ENCODE results near the gene EAF2. TPM values are rescaled to one million over a fixed set of nuclear protein-coding genes. Genes with fewer than 3 reads are reported as not detected.
A peak's percentile ranks its signal among the peaks of the same experiment; 100 is the strongest.

Gene EAF2
- total and polyA plus RNA-seq, 12 donors: 1.4 to 13.9 (median 5.8) TPM

DNA sequence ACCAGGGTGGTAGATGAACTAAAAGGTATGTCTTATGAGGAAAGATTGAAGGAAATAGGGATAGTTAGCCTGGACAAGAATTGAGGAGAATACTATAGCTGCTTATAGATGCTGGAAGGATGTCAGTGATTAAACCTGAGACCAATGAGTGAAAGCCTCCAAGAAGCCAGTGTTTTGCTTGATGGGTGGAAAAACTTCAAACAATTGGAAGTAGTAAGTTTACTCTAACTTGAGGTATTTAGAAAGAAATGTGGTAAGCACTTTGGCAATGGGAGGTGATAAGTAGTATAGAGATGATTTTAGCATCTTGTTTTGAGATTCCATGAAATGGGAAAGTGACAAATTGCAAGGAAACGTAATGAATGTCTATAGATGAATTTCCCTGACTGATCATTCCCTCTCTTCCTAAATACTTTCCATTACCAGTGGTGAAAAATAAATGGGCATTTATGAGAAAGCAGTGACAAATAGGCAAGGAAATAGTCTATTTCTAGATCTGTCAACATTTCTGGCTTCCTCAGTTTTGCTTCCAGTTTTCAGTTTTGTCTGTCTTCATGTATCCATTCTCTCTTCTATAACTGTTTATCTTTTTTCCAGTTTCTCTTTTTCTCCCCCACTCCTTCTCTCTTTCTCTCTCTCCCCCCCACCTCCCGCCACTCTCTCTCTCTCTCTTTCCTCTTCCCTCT, 78.4 kb downstream of the EAF2 start:
- Histone ChIP-seq H3K27me3 (no peaks in the 10 kb centered on the region), H3K27ac (peak overlapping the region in 3 of 5 donors; percentile 10 to 17 (median 12))
- WGBS, 4 donors: 55 to 82% (median 72%) methylated on average over 2 of the region's 2 CpGs

DNA sequence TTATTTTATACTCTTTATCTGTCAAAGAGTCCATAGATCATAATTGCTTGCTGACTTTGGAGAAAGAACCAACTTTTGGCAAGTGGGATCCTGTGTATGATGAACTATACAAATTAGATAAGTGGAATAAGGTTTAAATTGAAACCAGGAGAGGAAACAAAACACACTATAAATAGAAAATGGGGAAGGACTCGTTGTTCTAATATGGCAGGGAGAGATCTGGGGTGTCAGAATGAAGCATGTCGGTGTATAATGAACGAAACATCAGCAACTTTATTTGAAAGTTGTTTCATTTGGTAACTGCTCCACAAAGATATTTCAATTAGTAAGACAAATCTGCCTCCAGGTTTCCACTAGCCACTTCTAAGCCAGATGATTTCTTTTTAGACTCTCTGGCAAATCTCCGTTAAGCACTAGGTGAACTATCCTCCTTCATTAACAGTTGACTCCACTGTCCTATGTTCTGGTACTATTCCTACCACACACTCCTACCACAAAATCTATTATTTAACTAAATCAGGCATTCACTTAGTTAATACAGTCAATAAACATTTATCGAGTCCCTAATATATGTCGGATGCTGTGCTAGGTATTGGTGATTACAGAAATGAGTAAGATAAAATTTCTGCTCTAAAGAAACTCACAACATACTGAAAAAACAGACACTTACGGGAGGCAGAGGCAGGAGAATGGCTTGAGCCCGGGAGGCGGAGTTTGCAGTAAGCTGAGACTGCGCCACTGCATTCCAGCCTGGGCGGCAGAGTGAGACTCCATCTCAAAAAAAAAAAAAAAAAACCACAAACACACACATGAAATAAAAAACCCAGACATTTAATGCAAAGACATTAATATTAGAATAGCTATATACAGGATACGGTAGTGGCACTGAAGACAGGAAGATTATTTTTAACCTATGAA, 79.3 kb downstream of the EAF2 start:
- Histone ChIP-seq H3K36me3 (replicated peaks in 1 of 2) (no peaks in the 10 kb centered on the region), H3K9me3 (replicated peaks in 1 of 3) (no peaks in the 10 kb centered on the region), H3K4me3 (no peak overlapping the region), H3K4me1 (replicated peaks in 1 of 2) (no peaks in the 10 kb centered on the region), H3K27me3 (no peaks in the 10 kb centered on the region), H3K27ac (peak overlapping the region in 2 of 5 donors; percentile 12 to 17)
- intact Hi-C loops (cut with DNase I): no loop called here
- DNase-seq: peak in 1 of 7 donors; percentile 8
- no peak for TF ChIP-seq POLR2A (IDR thresholded peaks at IDR 0.05)
- TF ChIP-seq, protein P1, sequence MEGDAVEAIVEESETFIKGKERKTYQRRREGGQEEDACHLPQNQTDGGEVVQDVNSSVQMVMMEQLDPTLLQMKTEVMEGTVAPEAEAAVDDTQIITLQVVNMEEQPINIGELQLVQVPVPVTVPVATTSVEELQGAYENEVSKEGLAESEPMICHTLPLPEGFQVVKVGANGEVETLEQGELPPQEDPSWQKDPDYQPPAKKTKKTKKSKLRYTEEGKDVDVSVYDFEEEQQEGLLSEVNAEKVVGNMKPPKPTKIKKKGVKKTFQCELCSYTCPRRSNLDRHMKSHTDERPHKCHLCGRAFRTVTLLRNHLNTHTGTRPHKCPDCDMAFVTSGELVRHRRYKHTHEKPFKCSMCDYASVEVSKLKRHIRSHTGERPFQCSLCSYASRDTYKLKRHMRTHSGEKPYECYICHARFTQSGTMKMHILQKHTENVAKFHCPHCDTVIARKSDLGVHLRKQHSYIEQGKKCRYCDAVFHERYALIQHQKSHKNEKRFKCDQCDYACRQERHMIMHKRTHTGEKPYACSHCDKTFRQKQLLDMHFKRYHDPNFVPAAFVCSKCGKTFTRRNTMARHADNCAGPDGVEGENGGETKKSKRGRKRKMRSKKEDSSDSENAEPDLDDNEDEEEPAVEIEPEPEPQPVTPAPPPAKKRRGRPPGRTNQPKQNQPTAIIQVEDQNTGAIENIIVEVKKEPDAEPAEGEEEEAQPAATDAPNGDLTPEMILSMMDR (IDR thresholded peaks at IDR 0.05): no peak
- WGBS, 4 donors: 68 to 77% (median 71%) methylated on average over 12 of the region's 12 CpGs

More for the DNA sequence above, 78.4 kb downstream of the EAF2 start:
- no peak for TF ChIP-seq POLR2A (IDR thresholded peaks at IDR 0.05)
- TF ChIP-seq, protein P1 (IDR thresholded peaks at IDR 0.05): no peak
- intact Hi-C loops (cut with DNase I): no loop called here
- DNase-seq: no peak
- Histone ChIP-seq H3K9me3 (replicated peaks in 1 of 3) (no peaks in the 10 kb centered on the region), H3K36me3 (replicated peaks in 1 of 2) (no peaks in the 10 kb centered on the region), H3K4me3 (no peak overlapping the region), H3K4me1 (replicated peaks in 1 of 2) (no peaks in the 10 kb centered on the region)

DNA sequence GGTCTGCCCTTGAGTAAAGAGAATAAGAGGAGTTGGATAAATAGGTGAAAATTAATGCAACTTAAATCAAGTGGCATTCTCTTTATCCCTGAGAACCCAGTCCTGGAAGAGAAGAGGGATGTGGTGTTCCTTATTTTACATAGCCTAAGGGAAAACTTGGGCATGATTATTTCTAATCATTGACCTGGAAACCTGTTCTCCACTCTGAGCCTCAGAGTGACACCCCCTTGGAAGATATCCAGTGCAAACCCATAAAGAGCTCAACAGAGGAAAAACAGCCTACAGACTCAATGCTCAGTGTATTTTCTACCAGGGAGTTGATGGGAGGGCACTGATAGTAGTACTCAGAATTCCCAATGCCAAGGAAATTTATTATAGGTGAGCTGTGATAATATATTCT, 81.2 kb downstream of the EAF2 start:
- H3K27me3 ChIP-seq: no peaks in the 10 kb centered on the region
- no peak overlapping the region for H3K27ac ChIP-seq
- intact Hi-C loops (cut with DNase I): no loop called here
- H3K4me1 ChIP-seq (replicated peaks in 1 of 2): no peaks in the 10 kb centered on the region
- no peak overlapping the region for H3K4me3 ChIP-seq
- no peaks in the 10 kb centered on the region for H3K9me3 ChIP-seq (replicated peaks in 1 of 3)
- TF ChIP-seq POLR2A (IDR thresholded peaks at IDR 0.05): no peak
- TF ChIP-seq, protein P1 (IDR thresholded peaks at IDR 0.05): no peak
- DNase-seq: no peak
- no peaks in the 10 kb centered on the region for H3K36me3 ChIP-seq (replicated peaks in 1 of 2)

DNA sequence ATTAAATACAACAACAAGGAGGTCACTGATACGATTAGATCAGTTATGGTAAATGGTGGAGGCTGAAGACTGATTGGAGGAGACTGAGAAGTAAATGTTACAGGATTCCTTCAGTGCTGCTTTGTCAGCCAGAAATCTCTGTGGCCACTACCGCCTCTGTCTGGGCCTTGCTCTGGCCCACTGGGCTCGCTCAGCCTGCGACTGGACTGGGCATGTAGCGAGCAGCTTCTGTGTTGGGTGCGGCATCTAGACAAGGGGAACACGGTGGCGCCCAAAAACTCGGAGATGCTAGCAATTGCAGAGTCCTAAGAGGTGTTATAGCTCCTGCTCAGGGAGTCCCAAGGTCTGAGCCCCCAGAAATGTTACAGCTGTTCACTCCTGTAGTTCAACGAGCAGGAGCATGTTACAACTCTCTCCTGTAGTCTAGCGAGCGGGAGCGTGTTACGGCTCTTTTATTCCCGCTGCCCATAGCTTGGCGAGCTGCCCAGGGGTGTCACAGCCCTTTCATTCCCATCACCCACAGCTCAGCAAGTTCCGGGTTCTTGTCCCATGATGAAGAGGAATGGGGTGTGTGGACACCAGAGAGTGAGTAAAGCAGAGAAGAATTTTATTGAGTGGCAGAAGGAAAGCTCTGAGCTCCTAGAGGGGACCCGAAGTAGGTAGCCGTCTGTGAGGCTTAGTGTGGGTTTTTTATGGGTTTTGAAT, 83.9 kb downstream of the EAF2 start:
- 86 to 91% (median 90%) methylated on average over 18 to 19 of the region's 19 CpGs for WGBS, 4 donors
- Histone ChIP-seq H3K4me1 (replicated peaks in 1 of 2) (no peaks in the 10 kb centered on the region), H3K9me3 (replicated peaks in 1 of 3) (no peaks in the 10 kb centered on the region), H3K27me3 (no peaks in the 10 kb centered on the region), H3K4me3 (no peak overlapping the region), H3K36me3 (replicated peaks in 1 of 2) (no peaks in the 10 kb centered on the region), H3K27ac (no peak overlapping the region)
- TF ChIP-seq, protein P1 (IDR thresholded peaks at IDR 0.05): no peak
- TF ChIP-seq POLR2A (IDR thresholded peaks at IDR 0.05): no peak
- intact Hi-C loops (cut with DNase I): no loop called here
- no peak for DNase-seq

Data from adrenal gland (tissue), 12 donors.